Cardiac fibroblast (primary cell): Measurements from ENCODE around the gene TXNDC5.

ENCODE experiments used
- DNase-seq, 2 donors: peaks; one replicate each; pipeline versions ENCODE4 v3.0.0 to v3.0.0-alpha.2; 2010; ENCODE audit warnings: low read depth in 2 of 2
- H3K4me3 ChIP-seq, 2 donors: replicated peaks in 1 of 2; 1 replicate in 1 of 2; 2 replicates in 1 of 2; pipeline ENCODE4 v1.5.1; 2011; ENCODE audit warnings: low read depth in 2 of 2, low read length in 2 of 2, mild to moderate bottlenecking in 2 of 2, moderate library complexity in 1 of 2
- CTCF ChIP-seq: IDR thresholded peaks from one replicate; pipeline ENCODE4 v1.5.1; 2011; ENCODE audit warnings: low read depth, mild to moderate bottlenecking, low read length, inconsistent platforms

The TXNDC5 gene

DNA sequence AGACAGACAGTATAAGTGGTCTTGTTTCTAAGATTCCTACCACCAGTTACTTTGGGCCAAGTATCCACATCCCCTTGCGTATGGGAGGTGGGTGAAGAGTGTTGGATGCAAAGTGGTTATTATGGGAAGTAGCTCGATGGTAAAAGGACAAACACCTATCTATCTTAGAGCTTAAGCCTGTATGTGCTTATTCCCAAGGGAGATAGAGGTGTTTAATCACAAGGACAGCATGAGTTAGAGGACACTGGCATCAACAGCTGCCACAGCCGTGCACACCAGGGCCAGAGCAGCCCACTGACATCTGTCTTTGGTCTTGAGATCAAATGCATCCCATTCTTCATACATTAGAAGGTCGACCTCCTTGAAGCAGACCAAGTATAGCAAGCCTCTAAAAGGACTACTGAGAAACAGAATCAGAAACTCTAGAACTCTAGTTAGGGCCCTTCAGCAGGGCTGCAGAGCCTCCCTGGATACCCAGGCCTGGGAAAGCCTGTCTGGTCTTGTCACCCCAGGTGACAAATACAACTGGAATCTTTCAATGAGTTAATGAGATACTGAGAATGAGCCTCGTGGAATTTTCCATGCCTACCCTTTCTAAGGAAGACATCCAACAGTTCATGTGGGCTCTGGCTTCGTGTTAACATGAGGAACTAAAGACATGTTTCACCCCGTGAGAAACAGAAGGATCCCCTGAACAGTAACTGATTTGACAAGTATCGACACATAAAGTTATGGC, 28.7 kb downstream of the TXNDC5 start:
- DNase-seq = no peak
- TF ChIP-seq CTCF = no peak

DNA sequence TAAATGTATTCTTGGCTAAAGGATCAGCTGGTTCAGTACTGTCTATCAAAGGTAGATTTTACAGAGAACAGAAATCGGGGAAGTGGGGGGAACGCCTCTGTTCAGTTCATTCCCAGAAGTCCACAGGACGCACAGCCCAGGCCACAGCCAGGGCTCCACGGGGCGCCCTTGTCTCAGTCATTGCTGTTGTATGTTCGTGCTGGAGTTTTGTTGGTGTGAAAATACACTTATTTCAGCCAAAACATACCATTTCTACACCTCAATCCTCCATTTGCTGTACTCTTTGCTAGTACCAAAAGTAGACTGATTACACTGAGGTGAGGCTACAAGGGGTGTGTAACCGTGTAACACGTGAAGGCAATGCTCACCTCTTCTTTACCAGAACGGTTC, 29.9 kb downstream of the TXNDC5 start:
- TF ChIP-seq CTCF = no peak
- H3K4me3 ChIP-seq = no peak overlapping the region
- DNase-seq = no peak

More for the DNA sequence above, 28.7 kb downstream of the TXNDC5 start:
- no peak overlapping the region for H3K4me3 ChIP-seq

GRCh38 chr6:7879980-7880717, 30.4 kb downstream of the TXNDC5 start:
- no peak for TF ChIP-seq CTCF
- no peak for DNase-seq
- no peak overlapping the region for H3K4me3 ChIP-seq

DNA sequence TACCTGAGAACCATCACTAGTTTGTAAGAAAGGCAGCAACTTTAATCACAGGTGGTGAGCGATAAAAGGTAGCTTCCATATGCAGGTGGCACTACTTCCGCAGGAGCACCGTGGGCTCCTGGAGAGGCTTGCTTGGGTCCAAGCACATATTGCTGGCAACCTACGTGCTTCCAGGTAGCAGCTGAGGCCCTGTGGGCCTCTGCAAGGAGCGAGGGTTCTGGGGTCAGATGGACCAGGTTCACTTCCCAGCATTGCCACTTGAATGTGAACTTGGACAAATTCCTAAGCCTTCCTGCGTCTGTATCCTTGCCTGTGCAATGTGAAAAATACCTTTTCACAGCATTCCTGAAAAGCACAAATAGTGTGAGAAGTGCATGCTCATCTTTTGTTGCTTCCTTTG, 31.0 kb downstream of the TXNDC5 start:
- H3K4me3 ChIP-seq = no peak overlapping the region
- no peak for DNase-seq
- TF ChIP-seq CTCF = no peak

DNA sequence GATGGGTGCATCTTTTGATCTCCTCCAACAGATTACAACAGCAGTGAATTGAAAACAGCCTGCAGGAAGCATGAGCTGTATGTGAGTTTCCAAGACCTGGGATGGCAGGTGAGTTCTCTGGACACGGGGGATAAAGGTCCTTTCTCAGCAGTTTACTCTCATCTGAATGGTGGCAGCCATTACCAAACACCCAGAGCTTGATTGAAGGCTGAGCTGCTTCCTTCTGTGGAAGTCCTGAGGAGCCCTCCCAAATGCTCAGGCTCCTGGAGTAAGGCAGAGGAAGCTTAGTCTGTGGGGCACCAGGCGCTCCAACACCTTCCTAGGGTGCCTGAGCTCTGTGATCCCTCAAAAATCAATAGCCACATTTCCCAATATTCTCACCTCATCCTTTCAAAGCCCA, 31.5 kb downstream of the TXNDC5 start:
- no peak for TF ChIP-seq CTCF
- no peak overlapping the region for H3K4me3 ChIP-seq
- DNase-seq = no peak

DNA sequence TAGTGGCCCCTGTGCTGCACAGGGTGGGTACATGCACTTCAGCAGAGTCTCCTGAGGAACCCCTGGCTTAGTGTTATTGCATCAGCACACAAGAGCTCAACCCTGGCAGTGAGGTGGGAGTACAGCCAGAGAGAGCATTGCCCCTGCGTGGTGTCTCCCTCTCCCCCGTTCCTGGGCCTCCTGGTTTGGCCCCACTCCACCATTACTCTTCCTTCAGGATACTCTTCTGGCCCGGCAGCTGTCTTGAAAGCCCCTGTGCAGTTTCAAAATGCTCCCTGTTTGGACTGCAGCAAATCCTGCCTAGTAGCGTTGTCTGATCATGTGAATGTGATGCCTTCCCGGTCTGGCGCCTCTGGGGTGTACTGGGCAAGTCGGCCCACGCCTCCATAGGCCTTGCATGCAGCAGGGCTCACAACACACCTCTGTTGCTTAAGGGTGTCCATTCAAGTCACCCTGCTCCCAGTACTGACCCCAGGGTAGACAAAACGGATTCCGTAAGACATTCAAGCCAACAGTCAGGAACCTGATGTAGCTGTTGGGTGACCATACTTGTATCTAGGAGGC, 32.1 kb downstream of the TXNDC5 start:
- TF ChIP-seq CTCF = no peak
- peak in 1 of 2 donors; percentile 50 for DNase-seq

More for the DNA sequence above, 32.1 kb downstream of the TXNDC5 start:
- no peak overlapping the region for H3K4me3 ChIP-seq
